Fibroblast of lung (primary cell): ENCODE results near the gene SPTBN1. TPM values are rescaled to one million over a fixed set of nuclear protein-coding genes. Genes with fewer than 3 reads are reported as not detected.

Experiments
- DNase-seq, 2 donors: peaks; one replicate each; pipeline versions ENCODE4 v3.0.0 to v3.0.0-alpha.2; 2010; ENCODE audit warnings: low read depth in 2 of 2
- H2AFZ ChIP-seq: 2 replicates; pipeline ENCODE4 v1.5.1; 2012; ENCODE audit warnings: low read length, control low read depth, inconsistent platforms
- H3K27ac ChIP-seq: 2 replicates; pipeline ENCODE4 v1.5.1; 2011; ENCODE audit warnings: low read length, control low read depth; ENCODE audit not compliant: insufficient read depth
- H3K27me3 ChIP-seq: 2 replicates; pipeline ENCODE4 v1.5.1; 2011; ENCODE audit warnings: mild to moderate bottlenecking, low read length; ENCODE audit not compliant: control insufficient read depth, insufficient read depth
- H3K36me3 ChIP-seq: 2 replicates; pipeline ENCODE4 v1.5.1; 2011; ENCODE audit warnings: low read length; ENCODE audit not compliant: control insufficient read depth, insufficient read depth
- H3K4me1 ChIP-seq: 2 replicates; pipeline ENCODE4 v1.5.1; 2011; ENCODE audit warnings: low read length; ENCODE audit not compliant: control insufficient read depth, insufficient read depth; ENCODE audit errors: extremely low read depth
- H3K4me2 ChIP-seq: 2 replicates; pipeline ENCODE4 v1.5.1; 2011; ENCODE audit warnings: low read length, control low read depth; ENCODE audit not compliant: insufficient read depth; ENCODE audit errors: extremely low read depth
- H3K4me3 ChIP-seq, 4 experiments: fragments of 200-600 bp in 1 of 4; sonication (generic) in 1 of 4; replicated peaks in 1 of 4; 2 replicates each; pipeline ENCODE4 v1.5.1; 2011 to 2016; ENCODE audit warnings: low read length in 4 of 4, low read depth in 3 of 4, mild to moderate bottlenecking in 3 of 4, control low read depth in 2 of 4, inconsistent platforms in 1 of 4, mixed read lengths in 1 of 4; ENCODE audit not compliant: insufficient read depth in 1 of 4; ENCODE audit errors: control extremely low read depth in 1 of 4
- H3K79me2 ChIP-seq: 2 replicates; pipeline ENCODE4 v1.5.1; 2012; ENCODE audit warnings: mild to moderate bottlenecking, low read length, inconsistent platforms; ENCODE audit not compliant: control insufficient read depth, insufficient read depth
- H3K9ac ChIP-seq: 2 replicates; pipeline ENCODE4 v1.5.1; 2011; ENCODE audit warnings: mild to moderate bottlenecking, low read length, control low read depth; ENCODE audit not compliant: insufficient read depth
- H3K9me3 ChIP-seq: 2 replicates; pipeline ENCODE4 v1.5.1; 2012; ENCODE audit warnings: low read depth, low read length; ENCODE audit not compliant: control insufficient read depth, insufficient read depth
- H4K20me1 ChIP-seq: 2 replicates; pipeline ENCODE4 v1.5.1; 2011; ENCODE audit warnings: low read length; ENCODE audit not compliant: control insufficient read depth, insufficient read depth; ENCODE audit errors: extremely low read depth
- CTCF ChIP-seq, 2 donors: IDR thresholded peaks in 1 of 2; conservative IDR thresholded peaks in 1 of 2; 1 replicate in 1 of 2; 2 replicates in 1 of 2; pipeline ENCODE4 v1.5.1; 2011 to 2012; ENCODE audit warnings: low read length in 2 of 2, control low read depth in 1 of 2, inconsistent platforms in 1 of 2, low read depth in 1 of 2, mild to moderate bottlenecking in 1 of 2
- EZH2 ChIP-seq: IDR thresholded peaks from 2 replicates; pipeline ENCODE4 v1.5.1; 2012; ENCODE audit warnings: low read length, control low read depth, mild to moderate bottlenecking; ENCODE audit errors: missing control alignments
- polyA plus RNA-seq, 2 donors: library from polyadenylated mRNA; depleted of rRNA in 1 of 2; stranded (reverse) in 1 of 2; unstranded in 1 of 2; fragments of >200 nt; gene quantifications; 2 replicates each; pipeline ENCODE4 v1.2.1, GENCODE V29; 2011 to 2012; ENCODE audit warnings: missing spikeins in 1 of 2
- total RNA-seq: library from RNA; depleted of rRNA; stranded (reverse); fragments of >200 nt; gene quantifications from 2 replicates; pipeline ENCODE4 v1.2.1, GENCODE V29; 2014

SPTBN1 gene
- total and polyA plus RNA-seq, 2 donors (not counting 1 experiment from before 2014, with no cell fraction given): 123 to 325 TPM

DNA sequence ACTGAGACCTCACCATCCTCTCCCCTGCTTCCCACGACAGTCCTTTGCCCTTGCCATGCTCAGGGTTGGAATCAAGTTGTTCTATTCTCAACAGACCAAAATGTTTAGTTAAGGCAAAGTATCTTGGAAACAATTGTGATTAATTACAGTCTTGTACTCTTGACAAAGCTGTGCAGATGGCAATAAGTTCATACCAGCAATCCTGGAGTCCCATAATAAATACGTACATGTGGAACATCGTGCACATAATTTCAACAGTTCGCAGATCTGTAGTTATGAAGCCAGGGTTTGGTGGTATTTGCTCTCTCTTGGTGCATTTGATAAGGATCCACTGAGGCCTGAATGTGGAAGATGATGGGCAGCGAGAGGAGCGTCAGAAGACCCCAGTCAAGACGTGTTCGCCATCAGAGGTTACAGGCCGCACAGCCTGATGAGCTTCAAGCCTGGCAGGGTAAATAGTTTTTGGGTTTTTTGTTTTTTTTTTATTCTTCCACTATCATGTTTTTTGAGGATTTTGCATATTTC lies 214.4 kb downstream of the SPTBN1 start:
- no peaks in the 10 kb centered on the region for H3K79me2 ChIP-seq
- H3K4me2 ChIP-seq: no peak overlapping the region
- TF ChIP-seq CTCF (conservative IDR thresholded peaks at IDR 0.05 in 1 of 2, IDR thresholded peaks at IDR 0.05 in 1 of 2; ENCODE audit: low read depth in 1 of 2, low read length in 2 of 2): no peak
- no peak for TF ChIP-seq EZH2
- no peak overlapping the region for H3K9ac ChIP-seq
- peaks cover 33% of the 10 kb centered on the region for H3K4me1 ChIP-seq
- H3K36me3 ChIP-seq: peaks cover 13% of the 10 kb centered on the region
- no peaks in the 10 kb centered on the region for H4K20me1 ChIP-seq
- H2AFZ ChIP-seq: no peak overlapping the region
- DNase-seq: no peak
- no peak overlapping the region for H3K27ac ChIP-seq
- no peaks in the 10 kb centered on the region for H3K27me3 ChIP-seq
- no peak overlapping the region for H3K4me3 ChIP-seq
- no peaks in the 10 kb centered on the region for H3K9me3 ChIP-seq

GRCh38 chr2:54671010-54671409 lies 214.9 kb downstream of the SPTBN1 start:
- Histone ChIP-seq H3K4me1 (peaks cover 28% of the 10 kb centered on the region), H3K4me3 (no peak overlapping the region), H4K20me1 (no peaks in the 10 kb centered on the region), H3K4me2 (no peak overlapping the region), H3K9me3 (no peaks in the 10 kb centered on the region), H2AFZ (no peak overlapping the region), H3K27ac (no peak overlapping the region), H3K27me3 (no peaks in the 10 kb centered on the region), H3K79me2 (no peaks in the 10 kb centered on the region), H3K36me3 (peaks cover 13% of the 10 kb centered on the region), H3K9ac (no peak overlapping the region)
- TF ChIP-seq CTCF (conservative IDR thresholded peaks at IDR 0.05 in 1 of 2, IDR thresholded peaks at IDR 0.05 in 1 of 2; ENCODE audit: low read depth in 1 of 2, low read length in 2 of 2) (no peak), EZH2 (no peak)
- DNase-seq: no peak

DNA sequence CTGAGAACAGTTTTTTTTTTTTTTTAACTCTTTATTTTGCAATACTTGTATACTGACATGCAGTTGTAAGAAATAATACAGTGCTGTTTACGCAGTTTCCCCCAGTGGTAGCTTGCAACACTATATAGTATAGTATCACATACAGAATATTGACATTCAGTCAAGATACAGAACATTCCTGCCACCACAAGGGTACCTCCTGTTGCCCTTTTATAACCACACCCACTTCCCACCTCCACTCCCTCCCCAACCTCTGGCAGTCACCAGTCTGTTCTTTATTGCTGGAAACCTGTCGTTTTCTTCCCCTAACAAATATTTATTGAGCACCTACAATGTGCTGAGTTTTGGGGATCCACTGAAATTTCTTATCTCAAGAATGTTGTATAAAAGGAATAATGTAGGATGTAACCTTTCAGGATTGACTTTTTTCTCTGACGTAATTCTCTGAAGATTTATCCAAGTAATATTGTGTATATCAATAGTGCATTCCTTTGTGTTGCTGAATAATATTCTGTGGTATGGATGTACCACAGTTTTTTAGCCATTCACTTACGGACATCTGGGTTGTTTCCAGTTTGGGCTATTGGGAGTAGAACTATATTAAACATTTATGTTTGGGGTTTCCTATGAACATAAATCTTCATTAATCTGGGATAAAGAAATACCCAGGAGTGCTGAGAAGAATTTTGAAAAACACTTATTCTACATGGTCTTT lies 215.9 kb downstream of the SPTBN1 start:
- H3K27ac ChIP-seq: no peak overlapping the region
- H3K4me3 ChIP-seq: no peak overlapping the region
- no peak overlapping the region for H2AFZ ChIP-seq
- no peak for TF ChIP-seq EZH2
- no peak for TF ChIP-seq CTCF (conservative IDR thresholded peaks at IDR 0.05 in 1 of 2, IDR thresholded peaks at IDR 0.05 in 1 of 2; ENCODE audit: low read depth in 1 of 2, low read length in 2 of 2)
- peak in 1 of 2 donors; percentile 26 for DNase-seq
- peaks cover 25% of the 10 kb centered on the region for H3K4me1 ChIP-seq
- H3K27me3 ChIP-seq: no peaks in the 10 kb centered on the region
- no peaks in the 10 kb centered on the region for H4K20me1 ChIP-seq
- peaks cover 13% of the 10 kb centered on the region for H3K36me3 ChIP-seq
- no peaks in the 10 kb centered on the region for H3K9me3 ChIP-seq
- no peak overlapping the region for H3K9ac ChIP-seq
- H3K4me2 ChIP-seq: no peak overlapping the region
- no peaks in the 10 kb centered on the region for H3K79me2 ChIP-seq
